Measurements from ENCODE around the gene TPM2.

TPM2 gene

DNA sequence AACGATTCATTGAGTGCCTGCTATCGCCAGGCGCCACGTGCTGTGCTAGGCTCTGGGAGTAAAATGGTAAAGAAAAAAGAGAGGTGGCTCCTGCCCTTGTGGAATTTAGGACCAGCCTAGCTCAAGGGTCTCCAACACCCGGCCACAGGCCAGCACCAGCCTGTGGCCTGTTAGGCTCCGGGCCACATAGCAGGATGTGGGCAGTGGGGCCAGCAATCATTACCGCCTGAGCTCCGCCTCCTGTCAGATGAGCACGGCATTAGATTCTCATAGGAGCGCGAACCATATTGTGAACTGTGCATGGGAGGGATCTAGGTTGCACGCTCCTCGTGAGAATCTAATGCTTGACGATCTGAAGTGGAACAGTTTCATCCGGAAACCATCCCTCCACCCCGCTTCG is 33.4 kb downstream of the TPM2 start:
- ChIA-PET CTCF (interaction anchor here (1.1 to 11.9 kb wide), 13 partner anchors 8 to 178 kb away, joined by 3 to 148 read pairs (median 4); partner anchors contain the start of genes ARHGEF39, CREB3, HINT2 and TLN1), POLR2A (interaction anchor here (3.5 kb wide), 1 partner anchor 33 kb away, joined by 39 read pairs; the partner anchor contains the start of gene TPM2)
- DNase-seq (ENCODE audit: low read depth, low spot score) = no peak
- H3K4me3 ChIP-seq (ENCODE audit: low read depth, low read length) = no peak overlapping the region
- no peak for TF ChIP-seq CTCF (IDR thresholded peaks at IDR 0.05; ENCODE audit: insufficient read depth, low read length, missing control alignments)

GRCh38 chr9:35653611-35654010 is 36.1 kb downstream of the TPM2 start:
- TF ChIP-seq CTCF (IDR thresholded peaks at IDR 0.05; ENCODE audit: insufficient read depth, low read length, missing control alignments) = no peak
- no peak for DNase-seq (ENCODE audit: low read depth, low spot score)
- POLR2A ChIA-PET = no interaction called here
- CTCF ChIA-PET = interaction anchor here (0.7 kb wide), 1 partner anchor 868 kb away, joined by 5 read pairs; no protein-coding TSS in a partner anchor
- no peak overlapping the region for H3K4me3 ChIP-seq (ENCODE audit: low read depth, low read length)

GRCh38 chr9:35652829-35653209 is 36.9 kb downstream of the TPM2 start:
- DNase-seq (ENCODE audit: low read depth, low spot score) = no peak
- POLR2A ChIA-PET = no interaction called here
- CTCF ChIA-PET = no interaction called here

DNA sequence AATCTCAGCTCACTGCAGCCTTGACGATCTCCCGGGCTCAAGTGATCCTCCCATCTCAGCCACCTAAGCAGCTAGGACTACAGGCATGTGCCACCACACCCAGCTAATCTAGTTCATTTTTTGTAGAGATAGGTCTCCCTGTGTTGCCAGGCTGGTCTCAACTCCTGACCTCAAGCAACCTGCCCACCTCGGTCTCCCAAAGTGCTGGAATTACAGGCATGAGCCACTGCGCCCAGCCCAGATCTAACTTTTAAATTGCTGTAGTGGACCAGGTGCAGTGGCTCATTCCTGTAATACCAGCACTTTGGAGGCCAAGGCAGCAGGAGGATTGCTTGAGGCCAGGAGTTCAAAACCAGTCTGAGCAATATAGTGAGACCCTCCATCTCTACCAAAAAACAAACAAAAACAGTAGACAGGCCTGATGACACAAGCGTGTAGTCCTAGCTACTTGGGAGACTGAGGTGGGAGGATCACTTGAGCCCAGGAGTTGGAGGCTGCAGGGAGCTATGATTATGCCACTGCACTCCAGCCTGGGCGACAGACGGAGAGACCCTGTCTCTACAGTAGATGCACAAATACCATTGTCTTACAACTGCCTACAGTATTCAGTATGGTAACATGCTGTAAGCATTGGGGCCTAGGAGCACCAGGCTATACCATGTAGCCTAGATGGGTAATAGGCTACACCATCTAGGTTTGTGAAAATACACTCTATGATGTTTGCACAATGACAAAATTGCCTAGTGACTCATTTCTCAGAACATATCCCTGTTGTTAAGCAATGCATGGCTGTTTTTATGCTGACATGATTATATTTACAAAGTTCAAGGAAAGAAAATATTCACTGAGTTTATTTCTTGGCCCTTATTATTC is 37.5 kb downstream of the TPM2 start:
- DNase-seq (ENCODE audit: low read depth, low spot score) = no peak
- no peak for TF ChIP-seq CTCF (IDR thresholded peaks at IDR 0.05; ENCODE audit: insufficient read depth, low read length, missing control alignments)
- POLR2A ChIA-PET = no interaction called here
- CTCF ChIA-PET = interaction anchor here (1.0 kb wide), 1 partner anchor 9 kb away, joined by 3 read pairs; no protein-coding TSS in a partner anchor
- no peak overlapping the region for H3K4me3 ChIP-seq (ENCODE audit: low read depth, low read length)

More at GRCh38 chr9:35652829-35653209, 36.9 kb downstream of the TPM2 start:
- no peak overlapping the region for H3K4me3 ChIP-seq (ENCODE audit: low read depth, low read length)
- TF ChIP-seq CTCF (IDR thresholded peaks at IDR 0.05; ENCODE audit: insufficient read depth, low read length, missing control alignments) = no peak

GRCh38 chr9:35650341-35651158 is 39.2 kb downstream of the TPM2 start, which contains the start of gene SIT1:
Gene SIT1, minus strand, starts transcription at chr9:35650931. Its CDS starts 78 bp downstream, at chr9:35650853.
- no peak within 1 kb of the TSS for H3K4me3 ChIP-seq (ENCODE audit: low read depth, low read length)
- POLR2A ChIA-PET = no interaction called here

More at GRCh38 chr9:35650341-35651158, 39.2 kb downstream of the TPM2 start, which contains the start of gene SIT1:
- CTCF ChIA-PET = interaction anchor here (1.4 to 8.3 kb wide), 2 partner anchors 10 to 41 kb away, joined by 4 to 148 read pairs; partner anchors contain the start of genes ARHGEF39, CCDC107 and RMRP
- TF ChIP-seq CTCF (IDR thresholded peaks at IDR 0.05; ENCODE audit: insufficient read depth, low read length, missing control alignments) = no peak
- no peak for DNase-seq (ENCODE audit: low read depth, low spot score)
